ENCODE results near the gene SEC63. TPM values are rescaled to one million over a fixed set of nuclear protein-coding genes. Genes with fewer than 3 reads are reported as not detected.

Gene SEC63
- total RNA-seq, 1 experiment from 2014 or later, result 97.6 TPM

GRCh38 chr6:107820338-107821261 lies 137.4 kb downstream of the SEC63 start (continued):
- TF ChIP-seq ZSCAN18 (CRISPR knock-in tag; IDR thresholded peaks at IDR 0.05), result no peak
- no peak for TF ChIP-seq CREB1 (CRISPR knock-in tag; IDR thresholded peaks at IDR 0.05)
- no peak for TF ChIP-seq ETV6 (CRISPR knock-in tag; IDR thresholded peaks at IDR 0.05)
- TF ChIP-seq HMGXB4 (CRISPR knock-in tag; IDR thresholded peaks at IDR 0.05), result no peak
- no peak for TF ChIP-seq PREB (CRISPR knock-in tag; IDR thresholded peaks at IDR 0.05; ENCODE audit: borderline replicate concordance)
- TF ChIP-seq JAZF1 (CRISPR knock-in tag; IDR thresholded peaks at IDR 0.05), result no peak
- no peak for TF ChIP-seq SOX15 (CRISPR knock-in tag; IDR thresholded peaks at IDR 0.05)
- TF ChIP-seq ZNF232 (CRISPR knock-in tag; IDR thresholded peaks at IDR 0.05), result no peak
- TF ChIP-seq ZNF317 (CRISPR knock-in tag; IDR thresholded peaks at IDR 0.05; ENCODE audit: borderline replicate concordance, low read depth), result no peak
- no peak for TF ChIP-seq IRF1 (CRISPR knock-in tag; IDR thresholded peaks at IDR 0.05)
- no peak for TF ChIP-seq NFE2L1 (CRISPR knock-in tag; IDR thresholded peaks at IDR 0.05)
- TF ChIP-seq GABPB1 (CRISPR knock-in tag; IDR thresholded peaks at IDR 0.05), result no peak

GRCh38 chr6:107819964-107820337 lies 138.1 kb downstream of the SEC63 start:
- Mint-ChIP-seq H3K9me3 (no peaks in the 10 kb centered on the region), H3K27ac (no peak overlapping the region), H3K27me3 (ENCODE audit: low read depth) (no peaks in the 10 kb centered on the region), H3K4me1 (peaks cover 29% of the 10 kb centered on the region), H3K36me3 (no peaks in the 10 kb centered on the region), H3K4me3 (no peak overlapping the region)
- ChIA-PET POLR2A (interaction anchor here (1.1 kb wide), 1 partner anchor 27 kb away, joined by 3 read pairs; no protein-coding TSS in a partner anchor), CTCF (interaction anchor here (0.8 kb wide), 1 partner anchor 47 kb away, joined by 3 read pairs; no protein-coding TSS in a partner anchor)
- peak; percentile 73 for ATAC-seq
- DNase-seq (ENCODE audit: low spot score), result peak; percentile 35
- no peak for TF ChIP-seq NR1H2 (CRISPR knock-in tag; IDR thresholded peaks at IDR 0.05)
- TF ChIP-seq NR2C2 (CRISPR knock-in tag; IDR thresholded peaks at IDR 0.05), result no peak
- TF ChIP-seq FOXP1 (CRISPR knock-in tag; IDR thresholded peaks at IDR 0.05; ENCODE audit: borderline replicate concordance), result no peak
- no peak for TF ChIP-seq ZNF512 (CRISPR knock-in tag; IDR thresholded peaks at IDR 0.05; ENCODE audit: borderline replicate concordance)
- TF ChIP-seq ZBTB43 (CRISPR knock-in tag; IDR thresholded peaks at IDR 0.05), result no peak
- TF ChIP-seq USF2 (CRISPR knock-in tag; IDR thresholded peaks at IDR 0.05), result no peak
- no peak for TF ChIP-seq ERG (CRISPR knock-in tag; IDR thresholded peaks at IDR 0.05)
- no peak for TF ChIP-seq E2F1 (CRISPR knock-in tag; IDR thresholded peaks at IDR 0.05)
- no peak for TF ChIP-seq RORB (CRISPR knock-in tag; IDR thresholded peaks at IDR 0.05)
- no peak for TF ChIP-seq NFYB (CRISPR knock-in tag; conservative IDR thresholded peaks at IDR 0.05; ENCODE audit: low read depth)
